ENCODE results near the gene GYG2.

Gene GYG2

DNA sequence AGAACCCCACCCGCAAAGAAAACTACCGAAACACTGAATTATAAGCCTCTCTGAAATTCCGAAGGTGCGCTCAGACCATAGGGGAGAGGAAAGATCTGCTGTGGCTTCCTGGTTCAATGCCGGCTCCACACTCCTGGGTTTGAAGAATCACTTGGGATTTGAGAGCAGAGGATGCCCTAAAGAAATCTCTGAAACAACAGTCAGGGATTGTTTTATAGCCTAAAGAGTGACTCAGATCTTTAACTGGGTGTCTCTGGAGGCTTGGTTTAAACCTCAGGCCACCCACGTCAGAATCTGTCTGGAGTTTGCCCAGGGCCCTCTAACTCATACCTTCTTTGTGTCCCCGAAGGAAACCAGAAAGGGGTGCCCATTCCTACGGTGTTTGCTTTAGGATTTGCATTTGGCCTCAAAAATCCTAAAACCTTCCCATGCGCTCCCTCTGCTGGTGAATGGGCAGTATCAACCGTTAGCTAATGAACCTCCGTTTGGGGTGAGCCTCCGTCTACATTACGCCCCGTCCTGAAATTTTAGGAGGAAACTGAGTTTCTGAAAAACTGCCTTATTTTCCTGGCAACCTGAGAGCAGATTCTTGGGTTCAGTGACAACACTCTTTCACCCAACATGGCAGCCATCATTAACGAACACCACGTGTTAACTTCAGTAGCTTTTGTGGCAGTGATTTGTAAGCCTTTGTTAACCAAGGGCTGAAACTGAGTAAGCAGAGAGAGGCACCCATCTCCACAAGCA, 16.4 kb upstream of the GYG2 start:
- peak in 21 of 58 donors; percentile 0 to 35 (median 5) for DNase-seq

DNA sequence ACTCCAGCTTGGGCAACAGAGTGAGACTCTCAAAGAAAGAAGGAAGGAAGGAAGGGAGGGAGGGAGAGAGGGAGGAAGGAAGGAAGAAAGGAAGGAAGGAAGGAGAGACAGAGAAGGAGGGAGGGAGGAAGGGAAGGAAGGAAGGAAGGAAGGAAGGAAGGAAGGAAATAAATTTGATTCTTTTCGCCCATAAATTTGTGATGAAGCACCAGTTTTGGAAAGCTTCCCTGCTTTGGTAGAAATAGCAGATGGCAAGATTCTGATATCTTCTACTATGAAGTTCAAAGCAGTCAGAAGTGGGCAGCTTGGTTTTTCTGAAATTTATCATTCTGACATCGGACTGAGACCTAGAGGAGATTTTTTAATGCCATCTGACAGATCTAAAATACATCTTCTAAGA, 11.7 kb upstream of the GYG2 start:
- no peak for DNase-seq

DNA sequence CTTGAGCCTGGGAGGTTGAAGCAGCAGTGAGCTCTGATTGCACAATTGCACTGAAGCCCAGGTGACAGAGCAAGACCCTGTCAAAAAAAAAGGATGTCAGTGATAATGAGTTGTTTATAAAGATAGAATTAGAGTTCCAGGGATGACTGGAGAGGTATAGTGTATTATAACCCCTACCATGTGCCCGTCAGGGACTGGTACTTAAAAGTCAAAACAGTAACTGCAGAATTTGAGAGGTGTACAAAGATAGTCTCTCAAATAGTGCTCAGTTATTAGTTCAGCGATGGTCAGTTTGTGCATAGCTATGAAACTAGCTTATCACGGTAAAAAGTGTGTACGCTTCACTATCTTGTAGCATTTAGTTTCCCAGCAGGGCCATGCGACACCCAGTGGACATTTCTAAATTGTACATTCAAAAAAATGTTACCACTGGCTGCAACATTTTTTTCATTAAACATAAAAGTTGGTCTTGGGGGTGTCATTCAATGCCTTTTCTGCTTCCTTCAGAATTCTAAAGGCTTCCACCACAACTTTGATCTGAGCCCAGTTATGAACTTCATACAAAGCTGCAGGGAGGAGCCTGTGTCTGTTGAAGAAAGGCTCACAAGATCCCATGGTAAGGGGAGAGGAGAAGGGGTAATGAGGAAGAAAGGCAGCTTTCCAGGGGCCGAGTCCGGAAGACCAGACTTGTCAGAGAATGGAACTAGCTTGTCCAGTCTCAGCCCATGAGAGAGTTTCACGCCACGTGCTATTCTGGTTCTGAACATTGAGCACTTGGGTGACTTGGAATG, 9.2 kb upstream of the GYG2 start:
- DNase-seq = peak in 1 of 58 donors; percentile 15

DNA sequence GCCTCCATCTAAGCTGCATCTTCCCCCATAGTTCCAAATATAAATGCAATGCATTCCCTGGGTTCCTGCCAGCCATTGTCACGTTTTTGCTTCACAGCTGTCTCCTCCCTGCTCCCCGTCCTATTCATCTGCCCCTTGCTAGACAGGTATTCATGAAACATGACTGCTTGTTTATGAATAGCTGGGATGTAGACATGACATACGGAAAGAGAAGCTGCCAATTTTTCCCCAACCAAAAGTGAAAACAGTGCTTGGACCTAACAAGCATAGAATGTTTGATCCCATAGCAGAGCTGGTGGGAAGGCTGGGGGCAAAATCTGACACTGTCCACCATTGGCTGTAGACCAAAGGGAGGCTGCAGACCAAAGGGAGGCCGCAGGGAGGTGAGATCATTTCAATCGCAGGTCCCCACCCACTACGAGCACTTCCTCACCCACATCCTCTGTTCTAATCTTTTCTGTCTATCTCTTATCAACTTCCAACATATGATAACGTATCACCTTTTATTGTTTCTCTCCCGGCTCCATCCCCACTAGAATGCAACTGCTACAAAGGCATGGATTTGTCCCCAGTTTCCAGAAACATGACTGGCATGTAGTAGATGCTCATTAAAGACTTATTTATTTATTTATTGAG, 8.5 kb upstream of the GYG2 start:
- no peak for DNase-seq

DNA sequence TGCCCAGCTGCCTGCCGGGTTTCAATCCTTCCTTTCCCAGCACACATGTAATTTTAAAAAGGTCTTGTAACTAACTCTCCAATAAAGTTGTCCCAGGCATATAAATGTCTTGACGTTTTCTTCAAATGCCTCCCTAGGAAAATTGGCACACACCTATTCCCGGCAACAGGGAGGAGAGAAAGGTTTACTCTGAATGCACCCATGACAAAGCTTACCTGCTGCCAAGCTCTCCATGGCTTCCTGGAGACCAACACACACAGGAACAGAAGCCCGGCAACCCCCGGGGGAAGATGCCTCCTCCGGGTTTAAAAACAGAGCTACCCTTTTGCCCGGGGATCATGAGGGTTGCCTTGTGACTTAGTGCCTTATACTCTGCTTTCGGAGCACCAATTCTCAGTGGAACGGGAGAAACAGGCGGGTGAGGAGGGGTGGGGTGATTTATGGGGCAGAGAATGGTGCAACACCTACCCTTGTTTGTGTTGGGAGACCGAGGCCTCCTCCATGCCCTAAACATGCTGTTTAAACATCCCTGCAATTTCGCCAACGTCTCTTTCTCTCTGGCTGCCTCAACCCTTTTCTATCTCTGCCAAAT, 4.8 kb upstream of the GYG2 start:
- DNase-seq = peak in 2 of 58 donors; percentile 13 to 40

DNA sequence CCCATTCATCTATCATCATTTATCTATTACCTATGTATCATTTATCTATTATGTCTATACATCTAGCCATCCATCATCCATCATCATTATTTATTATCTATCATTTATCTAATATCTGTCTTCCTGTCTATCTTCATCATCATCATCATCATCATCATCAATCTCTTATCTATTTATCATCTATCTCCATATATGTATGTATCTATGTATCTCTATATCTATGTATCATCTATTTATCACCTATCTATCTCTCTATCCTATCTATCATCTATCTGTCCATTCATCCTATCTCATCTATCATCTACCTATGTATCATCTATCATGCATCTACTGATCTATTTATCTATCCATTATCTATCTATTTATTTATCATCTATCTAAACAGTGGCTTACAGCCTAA, 3.8 kb upstream of the GYG2 start:
- DNase-seq = no peak

DNA sequence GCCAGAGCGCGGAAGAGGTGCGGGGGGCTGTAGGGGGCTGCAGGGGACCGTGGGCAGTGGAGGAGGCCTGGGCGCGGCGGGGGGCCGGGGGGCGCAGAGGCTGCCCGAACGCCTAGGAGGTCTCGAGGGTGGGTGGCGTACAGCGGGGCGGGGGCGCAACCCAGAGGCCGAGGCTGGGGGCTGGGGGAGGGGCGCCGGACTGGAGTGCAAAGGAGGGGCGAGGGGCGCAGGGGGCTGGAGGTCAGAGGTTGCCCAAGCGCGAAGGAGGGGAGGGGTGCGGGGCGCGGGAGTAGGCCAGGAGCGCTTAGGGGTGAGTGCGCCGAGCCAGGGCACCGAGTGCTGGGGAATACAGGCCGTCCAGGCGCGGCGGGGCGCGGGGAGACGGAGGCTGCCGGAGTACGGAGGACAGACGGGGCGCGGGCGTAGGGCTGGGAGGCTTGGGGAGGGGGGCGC, 255 bp downstream of the GYG2 start:
- no peak for DNase-seq

DNA sequence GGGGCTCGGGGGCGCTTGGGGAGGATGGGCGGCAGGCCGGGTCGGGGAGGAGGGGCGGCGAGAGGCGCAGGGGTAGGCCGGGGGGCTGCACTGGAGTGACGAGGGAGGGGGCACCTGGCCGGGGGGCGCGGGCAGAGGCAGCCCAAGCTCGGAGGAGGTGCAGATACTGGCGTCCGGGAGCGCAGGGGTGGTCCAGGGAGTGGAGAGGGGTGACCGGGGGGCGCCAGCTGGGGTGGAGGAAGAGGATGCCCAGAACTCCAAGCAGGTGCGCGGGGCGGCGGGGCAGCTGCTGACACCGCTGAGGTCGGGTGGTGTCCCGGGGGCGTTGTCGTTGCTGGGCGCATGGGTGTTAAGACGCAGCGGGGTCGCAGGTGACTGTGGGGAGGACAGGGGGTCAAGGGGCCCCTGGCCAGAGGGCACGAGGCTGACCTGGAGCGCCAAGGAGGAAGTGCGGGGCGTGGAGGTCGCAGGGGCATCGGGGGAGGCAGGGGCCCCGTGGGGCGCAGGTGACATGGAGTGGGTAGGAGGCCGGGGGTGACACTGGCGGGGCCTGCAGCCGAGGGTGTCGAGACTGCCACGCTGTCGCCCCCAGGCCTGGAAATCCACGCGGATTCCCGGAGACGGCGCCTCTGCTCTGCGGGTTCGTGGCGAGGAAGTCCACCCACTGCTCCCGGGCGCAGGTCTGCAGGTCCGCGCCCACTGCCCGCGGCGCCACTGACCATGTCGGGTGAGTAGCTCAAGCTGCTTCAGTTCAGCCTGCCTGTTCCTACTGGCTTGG, 928 bp downstream of the GYG2 start:
- DNase-seq = no peak

DNA sequence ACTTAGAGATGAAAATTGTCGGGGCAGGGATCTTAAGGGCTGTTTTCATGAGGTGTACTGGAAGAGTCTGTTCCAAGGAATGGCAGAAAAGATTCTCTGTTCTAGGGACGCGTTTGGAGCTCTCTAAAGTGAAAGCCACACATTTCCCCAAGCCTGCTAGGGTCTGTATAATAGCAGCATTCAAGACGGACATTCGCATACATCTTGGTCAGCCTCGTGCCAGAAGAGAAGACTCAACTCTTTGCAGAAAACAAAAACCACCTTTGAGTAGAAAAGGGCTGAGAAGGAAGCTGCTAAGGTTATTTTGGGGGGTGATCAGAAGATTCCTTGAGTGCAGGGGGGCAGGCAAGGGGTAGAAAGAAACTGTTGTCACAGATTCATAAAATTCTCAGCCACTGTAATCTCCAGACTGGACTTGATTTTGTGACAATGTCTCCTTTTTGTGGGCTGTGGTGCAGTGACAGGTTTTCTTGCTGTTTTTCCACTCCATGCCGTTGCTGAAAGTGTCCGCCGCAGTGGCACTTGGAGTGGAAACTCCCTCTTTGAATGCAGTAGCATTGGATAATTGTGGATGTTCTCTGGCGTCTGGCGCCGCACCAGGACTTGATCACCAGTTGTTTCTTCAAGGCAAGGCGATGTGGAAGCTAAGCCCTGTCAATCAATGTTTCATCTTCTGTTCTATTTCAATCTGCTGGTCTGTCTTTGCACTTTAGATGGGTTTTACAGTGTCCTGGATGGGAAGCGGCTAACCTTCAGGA, 2.9 kb downstream of the GYG2 start:
- no peak for DNase-seq

DNA sequence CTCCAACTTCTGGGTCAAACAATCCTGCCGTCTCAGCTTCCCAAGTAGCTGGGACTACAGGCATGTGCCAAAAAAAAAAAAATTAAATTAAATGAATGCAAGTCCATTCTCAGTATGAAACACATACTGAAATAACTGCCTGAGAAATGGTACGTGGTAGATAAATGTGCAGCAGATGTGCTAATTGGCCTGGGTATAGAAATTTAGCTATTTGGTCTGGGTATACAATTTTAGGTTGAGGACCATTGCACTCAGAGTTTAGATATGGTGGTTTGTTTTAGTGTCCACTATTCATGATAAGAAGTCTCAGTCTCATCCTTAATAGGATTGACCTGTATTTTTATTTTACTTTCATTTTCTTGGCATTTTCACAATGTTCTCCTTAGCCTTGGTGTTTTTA, 9.2 kb downstream of the GYG2 start:
- no peak for DNase-seq

DNA sequence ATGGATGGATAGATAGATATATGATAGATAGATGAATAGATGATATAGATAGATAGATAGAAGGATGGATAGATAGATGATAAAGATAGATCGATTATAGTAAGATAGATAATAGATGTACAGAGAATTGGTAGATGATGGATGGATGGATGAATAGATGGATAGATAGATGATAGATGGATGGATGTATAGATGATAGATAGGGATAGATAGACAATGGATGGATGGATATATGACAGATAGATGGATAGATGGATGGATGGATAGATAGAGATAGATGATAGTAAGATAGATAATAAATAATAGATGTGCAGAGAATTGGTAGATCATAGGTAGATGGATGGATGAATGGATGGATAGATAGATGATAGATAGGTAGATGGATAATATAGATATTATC, 12.2 kb downstream of the GYG2 start:
- no peak for DNase-seq

DNA sequence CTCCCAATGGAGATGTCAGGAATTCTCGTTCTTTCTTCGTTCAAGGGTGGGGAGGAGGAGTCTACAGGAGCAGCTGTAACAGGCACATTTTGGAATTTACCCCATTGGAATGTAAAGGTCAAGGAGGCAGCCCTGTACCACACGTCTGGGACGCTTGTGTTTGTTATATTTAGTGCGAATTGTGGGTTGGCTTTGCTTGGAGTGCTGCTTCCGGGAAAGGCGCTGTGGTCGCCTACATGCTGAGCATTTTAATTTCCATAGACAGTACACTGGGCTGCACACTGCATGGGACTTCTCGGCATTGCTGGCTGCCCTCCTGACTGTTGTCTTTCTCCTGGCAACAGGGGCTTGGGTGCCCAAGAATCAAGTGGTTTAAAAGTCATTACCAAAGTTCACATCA, 12.8 kb downstream of the GYG2 start:
- DNase-seq = peak in 4 of 58 donors; percentile 2 to 29 (median 25)

DNA sequence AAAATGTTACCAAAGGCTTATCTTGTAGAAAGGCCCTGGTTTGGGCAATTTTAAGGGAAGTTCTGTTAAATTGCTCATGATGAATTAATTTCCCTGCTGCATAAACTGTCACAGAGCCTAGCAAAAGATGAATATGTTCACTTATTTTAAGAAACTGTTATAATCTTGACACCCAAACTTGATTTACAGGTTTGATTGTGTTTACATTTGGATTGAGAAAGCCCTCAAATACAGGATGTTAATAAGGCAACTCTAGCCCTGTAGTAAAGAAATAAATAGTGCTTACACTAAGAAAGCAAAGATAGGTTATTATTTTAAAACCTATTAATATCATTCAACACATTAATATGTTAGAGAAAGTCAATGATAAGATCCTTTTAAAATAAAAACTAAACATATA, 18.3 kb downstream of the GYG2 start:
- DNase-seq = no peak

DNA sequence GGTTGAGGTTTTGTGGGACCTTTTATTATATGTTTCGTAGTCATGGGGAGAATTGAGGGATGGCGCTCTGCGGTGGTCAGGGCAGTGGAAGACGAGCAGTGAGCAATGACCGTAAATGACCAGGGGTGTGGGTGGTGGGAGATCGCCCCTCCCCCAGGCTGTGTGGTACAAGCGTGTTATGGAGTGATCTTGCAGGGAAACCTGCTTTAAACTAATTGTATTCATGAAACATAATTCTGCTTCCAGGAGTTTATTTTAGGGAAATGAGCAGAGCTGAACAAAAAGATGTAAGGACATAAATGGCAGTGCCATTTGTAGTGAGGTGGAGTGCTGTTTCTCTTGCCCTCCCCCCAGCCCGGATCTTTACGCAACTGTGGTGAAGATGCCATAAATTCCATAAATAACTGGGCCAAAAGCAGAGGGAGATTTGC, 20.2 kb downstream of the GYG2 start:
- DNase-seq = no peak

DNA sequence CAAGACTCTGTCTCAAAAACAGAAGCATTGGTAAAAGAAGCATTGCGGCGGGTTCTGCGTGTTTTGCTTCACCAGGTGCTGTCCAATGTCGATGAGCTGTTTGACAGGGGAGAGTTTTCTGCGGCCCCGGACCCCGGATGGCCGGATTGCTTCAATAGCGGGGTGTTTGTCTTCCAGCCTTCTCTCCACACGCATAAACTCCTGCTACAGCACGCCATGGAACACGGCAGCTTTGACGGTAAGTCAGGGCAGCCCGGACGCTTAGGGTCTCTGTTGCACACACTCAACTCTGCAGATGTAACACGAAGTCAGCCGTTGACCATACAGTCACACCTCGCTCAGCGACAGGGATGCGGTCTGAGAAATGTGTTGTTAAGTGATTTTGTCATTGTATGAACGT, 26.2 kb downstream of the GYG2 start:
- DNase-seq = no peak

DNA sequence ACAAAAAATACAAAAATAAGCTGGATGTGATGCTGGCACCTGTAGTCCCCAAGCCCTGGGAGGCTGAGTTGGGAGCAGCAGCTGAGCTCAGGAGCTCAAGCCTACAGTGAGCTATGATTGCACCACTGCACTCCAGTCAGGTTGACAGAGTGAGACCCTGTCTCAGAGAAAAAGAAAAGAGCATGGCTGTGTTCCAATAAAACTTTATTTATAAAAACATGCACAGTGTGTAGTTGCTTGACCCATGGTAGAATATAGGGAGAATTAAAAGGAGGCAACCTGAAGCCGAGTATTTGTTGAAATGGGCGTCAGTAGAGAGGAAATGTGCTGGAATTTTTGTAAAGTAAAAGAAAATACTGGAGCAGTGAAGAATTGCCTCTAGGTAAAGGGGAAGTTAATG, 27.0 kb downstream of the GYG2 start:
- DNase-seq = no peak

DNA sequence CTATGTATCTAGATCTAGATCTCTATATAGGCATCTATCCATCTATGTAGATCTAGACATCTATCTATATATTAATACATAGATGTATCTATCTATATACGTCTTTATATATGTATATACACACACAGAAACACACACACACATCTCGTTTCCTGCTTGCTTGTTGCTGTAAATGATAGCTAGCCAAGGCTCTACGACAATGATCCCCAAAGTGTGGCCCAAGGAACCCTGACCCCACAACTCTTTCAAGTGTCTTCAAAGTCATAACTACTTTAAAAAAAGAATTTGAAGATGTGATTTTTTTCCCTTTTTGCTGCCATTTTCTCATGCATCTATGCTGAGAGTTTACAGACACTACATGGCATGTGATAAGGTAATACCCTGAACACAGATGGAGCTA, 28.8 kb downstream of the GYG2 start:
- DNase-seq = no peak

DNA sequence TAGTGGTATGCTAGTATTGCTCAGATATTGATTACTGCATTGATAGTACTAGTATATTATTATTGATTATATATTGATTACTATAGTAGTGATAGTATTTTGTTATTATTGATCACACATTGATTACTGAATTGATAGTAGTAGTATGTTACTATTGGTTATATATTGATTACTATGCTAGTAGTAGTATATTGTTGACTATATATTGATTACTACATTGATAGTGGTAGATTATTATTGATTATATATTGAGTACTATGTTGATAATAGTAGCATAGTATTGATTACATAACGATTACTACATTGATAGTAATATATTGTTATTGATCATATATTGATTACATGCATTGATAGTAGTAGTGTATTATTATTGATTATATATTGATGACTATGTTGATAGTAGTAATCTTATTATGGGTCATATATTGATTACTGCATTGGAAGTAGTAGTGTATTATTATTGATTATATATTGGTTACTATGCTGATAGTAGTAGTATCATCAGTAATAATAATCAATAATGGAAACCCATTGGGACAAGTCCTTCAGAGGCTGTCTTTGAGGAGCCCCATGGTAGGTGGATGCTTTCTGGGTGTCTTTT, 30.6 kb downstream of the GYG2 start:
- DNase-seq = no peak

DNA sequence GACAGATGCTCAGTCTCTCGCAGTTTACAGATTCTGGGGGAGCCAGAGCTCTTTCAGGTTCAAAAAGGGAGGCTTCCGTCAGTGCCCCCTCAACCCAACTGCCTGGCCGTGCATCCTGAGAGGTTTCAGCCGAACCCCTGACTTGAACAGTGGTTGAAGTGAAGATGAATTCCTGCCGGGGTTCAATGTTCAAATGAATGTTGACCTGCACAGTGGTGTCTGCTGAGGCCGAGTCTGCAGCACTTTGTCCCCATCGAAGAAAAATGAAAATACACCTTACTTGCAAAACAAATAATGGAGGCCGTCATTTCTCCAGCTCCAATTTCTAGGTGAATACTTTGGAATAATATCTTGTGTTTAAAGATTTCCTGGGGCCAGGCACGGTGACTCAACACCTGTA, 33.7 kb downstream of the GYG2 start:
- DNase-seq = no peak

DNA sequence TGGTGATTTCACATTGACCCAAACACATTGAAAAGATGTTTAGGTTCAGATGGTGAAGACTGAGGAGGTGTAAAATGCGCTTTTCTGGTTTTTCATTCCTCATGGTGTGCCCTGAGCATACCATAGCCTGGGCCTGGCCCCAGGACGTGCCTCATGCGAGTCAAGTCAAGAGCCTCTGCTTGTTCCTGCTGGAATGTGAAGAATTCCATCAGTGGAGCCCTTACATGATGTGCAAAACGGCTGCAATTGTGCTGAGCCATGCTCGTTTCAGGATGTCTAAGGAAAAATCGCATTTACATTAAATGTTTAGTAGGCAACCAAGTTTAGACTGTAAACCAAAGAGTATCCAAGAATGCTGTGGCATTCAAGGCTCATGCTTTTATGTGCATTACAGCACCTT, 34.9 kb downstream of the GYG2 start:
- DNase-seq = no peak
